Memory B cell (primary cell): ENCODE results near the gene TMEM184B.
"Not testable (repeated sequence)": the region's sequence is repeated elsewhere in the genome, so short reads cannot be mapped to it uniquely, and the experiment has no call there.

ENCODE experiments used
- ATAC-seq: fragments of 150-1000 bp; cut with Tn5 transposase; 2 replicates; pipeline ENCODE4 v1.10.0; 2021; ENCODE audit warnings: low read depth, mild to moderate bottlenecking, moderate library complexity
- DNase-seq, 2 donors: peaks; one replicate each; pipeline ENCODE4 v3.0.0; 2022; ENCODE audit warnings: low spot score in 2 of 2
- H3K27ac Mint-ChIP-seq: one replicate; pipeline ENCODE4 v1.8.0; 2022; ENCODE audit warnings: mild to moderate bottlenecking, moderate library complexity, mixed read lengths
- H3K27me3 Mint-ChIP-seq: one replicate; pipeline ENCODE4 v1.8.0; 2022; ENCODE audit warnings: mixed read lengths
- H3K36me3 Mint-ChIP-seq: one replicate; pipeline ENCODE4 v1.8.0; 2022; ENCODE audit warnings: mild to moderate bottlenecking, mixed read lengths
- H3K4me1 Mint-ChIP-seq: one replicate; pipeline ENCODE4 v1.8.0; 2022; ENCODE audit warnings: mixed read lengths
- H3K4me3 Mint-ChIP-seq: one replicate; pipeline ENCODE4 v1.8.0; 2022; ENCODE audit warnings: mild to moderate bottlenecking, moderate library complexity, mixed read lengths
- H3K9me3 Mint-ChIP-seq: one replicate; pipeline ENCODE4 v1.8.0; 2022; ENCODE audit warnings: mixed read lengths

TMEM184B gene

GRCh38 chr22:38177926-38178604 lies 94.7 kb downstream of the TMEM184B start:
- H3K27me3 Mint-ChIP-seq: no peaks in the 10 kb centered on the region
- no peak overlapping the region for H3K4me3 Mint-ChIP-seq
- H3K36me3 Mint-ChIP-seq: peaks cover 6% of the 10 kb centered on the region
- peaks cover 31% of the 10 kb centered on the region for H3K4me1 Mint-ChIP-seq
- no peak overlapping the region for H3K27ac Mint-ChIP-seq
- no peak for DNase-seq
- no peaks in the 10 kb centered on the region for H3K9me3 Mint-ChIP-seq
- ATAC-seq: no peak

GRCh38 chr22:38177571-38177925 lies 95.3 kb downstream of the TMEM184B start:
- H3K4me3 Mint-ChIP-seq, H3K27me3 Mint-ChIP-seq, H3K27ac Mint-ChIP-seq, ATAC-seq, H3K9me3 Mint-ChIP-seq, DNase-seq, H3K36me3 Mint-ChIP-seq: not testable (repeated sequence)
- H3K4me1 Mint-ChIP-seq: peaks cover 31% of the 10 kb centered on the region

- peaks cover 6% of the 10 kb centered on the region for H3K36me3 Mint-ChIP-seq
- H3K9me3 Mint-ChIP-seq: no peaks in the 10 kb centered on the region
- no peak overlapping the region for H3K4me3 Mint-ChIP-seq
- H3K27ac Mint-ChIP-seq: no peak overlapping the region
- H3K27me3 Mint-ChIP-seq: no peaks in the 10 kb centered on the region
- DNase-seq: no peak
- peaks cover 31% of the 10 kb centered on the region for H3K4me1 Mint-ChIP-seq
- no peak for ATAC-seq
Observed at GRCh38 chr22:38177044-38177443, 95.8 kb downstream of the TMEM184B start.

GRCh38 chr22:38176170-38176741 lies 96.6 kb downstream of the TMEM184B start:
- H3K4me1 Mint-ChIP-seq: peaks cover 30% of the 10 kb centered on the region
- ATAC-seq (no peak), DNase-seq (peak in 1 of 2 donors; percentile 27)
- H3K4me3 Mint-ChIP-seq: no peak overlapping the region
- H3K9me3 Mint-ChIP-seq: no peaks in the 10 kb centered on the region
- H3K27me3 Mint-ChIP-seq: no peaks in the 10 kb centered on the region
- no peak overlapping the region for H3K27ac Mint-ChIP-seq
- H3K36me3 Mint-ChIP-seq: peaks cover 8% of the 10 kb centered on the region

- Mint-ChIP-seq H3K27ac (no peak overlapping the region), H3K27me3 (no peaks in the 10 kb centered on the region), H3K36me3 (peaks cover 8% of the 10 kb centered on the region), H3K4me3 (no peak overlapping the region), H3K9me3 (no peaks in the 10 kb centered on the region), H3K4me1 (peaks cover 22% of the 10 kb centered on the region)
- no peak for DNase-seq
- no peak for ATAC-seq
Observed at GRCh38 chr22:38175206-38176118, 97.3 kb downstream of the TMEM184B start.

GRCh38 chr22:38174626-38175025 lies 98.2 kb downstream of the TMEM184B start:
- no peak for ATAC-seq
- Mint-ChIP-seq H3K36me3 (peaks cover 8% of the 10 kb centered on the region), H3K27me3 (no peaks in the 10 kb centered on the region), H3K4me3 (no peak overlapping the region), H3K27ac (peak overlapping the region; percentile 43), H3K9me3 (no peaks in the 10 kb centered on the region), H3K4me1 (peaks cover 13% of the 10 kb centered on the region)
- DNase-seq: no peak

GRCh38 chr22:38173641-38173906 lies 99.2 kb downstream of the TMEM184B start:
- H3K27me3 Mint-ChIP-seq: no peaks in the 10 kb centered on the region

GRCh38 chr22:38172832-38173640 lies 99.8 kb downstream of the TMEM184B start:
- ATAC-seq: no peak
- Mint-ChIP-seq H3K36me3 (peaks cover 7% of the 10 kb centered on the region), H3K9me3 (no peaks in the 10 kb centered on the region), H3K27ac (no peak overlapping the region), H3K4me3 (no peak overlapping the region), H3K4me1 (peaks cover 10% of the 10 kb centered on the region), H3K27me3 (no peaks in the 10 kb centered on the region)
- no peak for DNase-seq

More at GRCh38 chr22:38173641-38173906, 99.2 kb downstream of the TMEM184B start:
- Mint-ChIP-seq H3K4me3 (no peak overlapping the region), H3K27ac (no peak overlapping the region), H3K36me3 (peaks cover 5% of the 10 kb centered on the region), H3K9me3 (no peaks in the 10 kb centered on the region), H3K4me1 (peaks cover 10% of the 10 kb centered on the region)
- ATAC-seq (no peak), DNase-seq (no peak)

- H3K4me1 Mint-ChIP-seq: peaks cover 10% of the 10 kb centered on the region
- H3K4me3 Mint-ChIP-seq: no peak overlapping the region
- ATAC-seq (no peak), DNase-seq (no peak)
- H3K9me3 Mint-ChIP-seq: no peaks in the 10 kb centered on the region
- no peak overlapping the region for H3K27ac Mint-ChIP-seq
- no peaks in the 10 kb centered on the region for H3K27me3 Mint-ChIP-seq
- peaks cover 11% of the 10 kb centered on the region for H3K36me3 Mint-ChIP-seq
Observed at GRCh38 chr22:38171927-38172831, 100.6 kb downstream of the TMEM184B start.

- Mint-ChIP-seq H3K9me3 (no peaks in the 10 kb centered on the region), H3K4me1 (peaks cover 8% of the 10 kb centered on the region), H3K36me3 (peaks cover 13% of the 10 kb centered on the region), H3K4me3 (no peak overlapping the region), H3K27ac (no peak overlapping the region), H3K27me3 (no peaks in the 10 kb centered on the region)
- no peak for ATAC-seq
- DNase-seq: no peak
Observed at GRCh38 chr22:38170469-38170868, 102.3 kb downstream of the TMEM184B start.
